GM21390 (cell line): Measurements from ENCODE around the gene UGGT1.
"Not testable (repeated sequence)": the region's sequence is repeated elsewhere in the genome, so short reads cannot be mapped to it uniquely, and the experiment has no call there.

Source experiments
- ATAC-seq: cut with Tn5 transposase; IDR thresholded peaks from one replicate; pipeline ENCODE4 v1.9.1; 2021; ENCODE audit not compliant: unreplicated experiment

The UGGT1 gene

DNA sequence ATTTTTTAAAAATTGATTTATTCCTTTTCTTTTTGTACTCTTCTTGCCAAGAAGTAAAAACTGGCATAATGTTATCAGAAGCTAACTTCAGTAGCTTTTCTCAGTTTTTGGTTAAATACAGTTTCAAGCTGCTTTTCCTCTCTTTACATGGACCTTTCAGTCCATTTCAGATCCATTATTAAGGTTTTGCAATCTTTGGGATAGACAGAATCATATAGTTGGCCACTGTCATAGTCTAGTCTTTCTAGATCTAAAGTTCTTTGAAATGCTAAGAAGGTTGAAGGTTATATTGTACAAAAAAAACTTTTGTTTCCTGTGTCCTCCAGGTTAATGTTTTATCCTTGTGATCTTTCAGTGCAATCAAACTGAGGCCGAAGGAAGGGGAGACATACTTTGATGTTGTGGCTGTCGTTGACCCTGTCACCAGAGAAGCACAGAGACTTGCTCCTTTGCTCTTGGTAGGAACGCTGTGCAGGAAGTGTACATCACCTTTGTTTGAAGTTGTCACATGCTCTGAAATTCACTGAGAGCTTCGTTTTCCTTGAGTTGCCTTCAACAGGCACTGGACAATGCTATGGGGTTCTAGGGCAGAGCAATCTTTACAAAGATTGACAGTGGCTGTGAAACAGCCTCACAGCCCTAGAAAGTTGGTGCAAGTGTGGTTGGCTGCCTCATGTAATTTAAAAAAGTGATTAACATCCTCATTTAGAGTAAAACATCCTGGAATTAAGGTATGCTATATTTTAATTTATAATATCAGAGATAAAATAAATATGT lies 79.1 kb downstream of the UGGT1 start:
- no peak for ATAC-seq

DNA sequence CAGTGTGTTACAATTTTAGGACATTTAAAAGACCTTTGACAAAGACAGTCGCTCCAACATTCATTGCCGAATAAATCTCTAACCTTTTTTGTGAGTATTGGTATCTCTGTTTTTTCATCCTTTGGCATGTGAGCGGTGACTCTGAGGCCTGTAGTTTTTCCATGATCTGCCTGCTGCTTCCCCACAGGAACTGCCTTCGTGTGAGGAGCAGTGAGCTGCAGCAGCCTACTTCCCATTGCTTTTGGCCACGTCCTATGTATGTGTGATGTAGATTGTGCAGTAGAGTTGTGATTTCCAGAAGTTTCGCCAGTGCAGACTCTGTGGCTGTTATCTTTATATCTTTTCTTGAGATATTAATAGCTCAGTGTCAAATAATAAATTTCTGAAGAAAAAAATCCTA lies 79.8 kb downstream of the UGGT1 start:
- ATAC-seq = no peak

- ATAC-seq = no peak
Observed at GRCh38 chr2:128172191-128172590, 81.2 kb downstream of the UGGT1 start.

- ATAC-seq = not testable (repeated sequence)
Observed at GRCh38 chr2:128174067-128174466, 83.1 kb downstream of the UGGT1 start.

- ATAC-seq = no peak
Observed at GRCh38 chr2:128177315-128177714, 86.3 kb downstream of the UGGT1 start.

DNA sequence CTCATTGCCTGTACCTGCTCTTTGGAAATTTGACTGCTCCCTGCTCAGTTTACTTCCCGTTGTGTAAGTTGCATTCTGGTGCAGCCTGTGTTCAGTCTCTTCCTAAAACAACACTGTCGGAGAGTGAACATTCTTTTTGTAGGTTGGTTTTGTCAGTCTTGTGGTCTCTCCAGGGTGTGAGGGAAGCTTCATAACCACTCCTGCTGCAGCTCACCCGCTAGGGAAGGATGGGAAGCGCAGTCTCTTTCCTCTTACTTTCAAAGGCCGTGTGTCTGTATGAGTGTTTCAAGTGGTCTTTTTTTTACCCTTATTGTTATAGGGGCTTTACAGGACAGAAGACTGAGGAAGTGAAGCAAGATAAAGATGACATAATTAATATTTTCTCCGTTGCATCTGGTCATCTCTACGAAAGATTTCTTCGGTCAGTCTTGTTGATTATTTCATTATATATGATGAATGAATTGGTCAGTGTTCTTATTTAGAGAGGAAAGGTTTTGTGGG lies 87.2 kb downstream of the UGGT1 start:
- ATAC-seq = no peak

DNA sequence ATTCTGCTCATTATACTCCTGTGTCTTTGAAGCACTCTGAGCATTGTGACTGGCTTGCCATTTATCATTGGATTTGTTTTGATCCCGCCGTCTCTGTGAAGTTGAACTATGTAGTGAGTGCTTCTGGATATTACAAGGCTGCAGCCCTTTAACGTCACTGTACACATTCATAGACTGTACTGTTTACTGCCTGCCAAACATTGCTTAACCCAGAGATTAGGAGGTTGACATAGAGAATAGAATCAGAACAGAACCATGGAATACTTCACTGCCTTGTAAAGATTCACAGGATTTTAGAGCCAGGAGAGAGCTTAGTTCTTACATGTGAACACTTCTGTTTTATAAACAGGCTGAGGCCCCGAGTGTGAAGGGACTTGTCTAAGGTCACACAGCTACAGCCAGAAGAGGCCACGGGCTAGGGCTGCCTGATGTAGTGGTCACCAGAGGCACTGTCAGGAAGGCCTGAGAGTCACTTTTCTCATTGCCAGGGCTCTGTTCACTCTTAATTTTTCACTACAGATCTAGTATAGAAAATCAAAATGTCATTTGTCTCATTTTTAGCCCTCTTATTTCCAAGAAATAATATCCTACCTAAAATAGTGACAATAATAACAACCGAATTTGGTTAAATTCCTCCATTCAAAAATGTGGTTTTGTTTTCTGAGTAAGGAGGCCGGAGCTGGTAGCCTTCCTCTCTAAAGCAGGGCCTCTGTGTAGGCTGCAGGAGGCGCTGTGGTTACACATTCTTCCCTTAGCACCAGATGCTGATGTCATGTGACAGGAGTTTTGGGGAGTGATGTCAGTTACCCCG lies 87.9 kb downstream of the UGGT1 start:
- ATAC-seq = no peak

- no peak for ATAC-seq
Observed at GRCh38 chr2:128179461-128179755, 88.4 kb downstream of the UGGT1 start.

- ATAC-seq = no peak
Observed at GRCh38 chr2:128180031-128180430, 89.0 kb downstream of the UGGT1 start.

- ATAC-seq = no peak
Observed at GRCh38 chr2:128185576-128185975, 94.6 kb downstream of the UGGT1 start.

DNA sequence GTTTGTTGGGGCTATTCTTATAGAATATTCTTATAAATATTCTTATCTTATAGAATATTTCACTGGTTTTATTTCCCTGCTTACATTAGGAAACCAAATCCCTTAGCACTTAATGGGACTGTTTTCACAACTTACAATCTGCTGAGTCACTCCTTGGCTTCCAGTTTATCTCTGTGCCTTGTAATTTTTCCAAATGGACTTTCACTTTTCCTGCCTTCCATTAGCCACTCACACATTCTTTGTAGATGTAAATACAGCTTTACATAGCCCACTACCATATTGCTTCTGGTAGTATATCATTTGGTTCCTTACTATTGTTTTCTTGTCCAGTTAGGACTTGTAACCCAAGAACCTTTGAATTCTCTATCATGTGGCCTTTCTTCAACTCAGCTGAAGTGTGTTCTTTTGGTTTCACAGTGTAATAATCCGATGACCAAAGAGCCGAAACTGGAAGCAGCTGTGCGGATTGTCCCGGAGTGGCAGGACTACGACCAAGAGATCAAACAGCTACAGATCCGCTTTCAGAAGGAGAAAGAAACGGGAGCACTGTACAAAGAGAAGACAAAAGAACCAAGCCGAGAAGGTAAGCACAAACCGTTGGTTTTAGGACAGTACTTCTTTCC lies 96.1 kb downstream of the UGGT1 start:
- ATAC-seq = no peak

DNA sequence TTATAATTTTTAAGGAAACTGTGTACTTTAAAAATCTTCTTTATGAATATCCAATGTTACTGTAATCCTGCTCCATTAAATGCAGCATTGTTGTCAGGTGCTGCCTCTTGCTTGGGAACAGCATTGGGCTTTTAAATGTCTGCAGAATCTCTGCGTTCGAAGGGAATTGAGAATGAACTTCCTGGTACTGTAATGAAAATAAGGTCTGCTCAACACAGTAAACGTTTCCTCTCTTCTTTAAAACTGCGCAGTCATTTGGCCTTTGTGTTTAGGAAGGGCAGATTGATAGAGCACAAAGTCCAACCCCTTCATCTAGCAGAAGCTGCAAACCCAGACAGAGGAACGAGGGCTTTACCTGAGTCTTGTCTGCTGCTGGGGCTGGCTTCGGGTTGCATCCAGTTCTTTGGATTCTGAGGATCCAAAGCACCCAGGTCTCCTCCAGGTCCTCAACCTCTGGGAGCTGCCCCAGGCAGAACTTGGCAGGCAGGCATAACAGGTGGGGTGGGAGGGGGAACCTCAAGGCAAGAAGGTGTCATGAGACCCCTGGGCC lies 104.5 kb downstream of the UGGT1 start:
- ATAC-seq = no peak

DNA sequence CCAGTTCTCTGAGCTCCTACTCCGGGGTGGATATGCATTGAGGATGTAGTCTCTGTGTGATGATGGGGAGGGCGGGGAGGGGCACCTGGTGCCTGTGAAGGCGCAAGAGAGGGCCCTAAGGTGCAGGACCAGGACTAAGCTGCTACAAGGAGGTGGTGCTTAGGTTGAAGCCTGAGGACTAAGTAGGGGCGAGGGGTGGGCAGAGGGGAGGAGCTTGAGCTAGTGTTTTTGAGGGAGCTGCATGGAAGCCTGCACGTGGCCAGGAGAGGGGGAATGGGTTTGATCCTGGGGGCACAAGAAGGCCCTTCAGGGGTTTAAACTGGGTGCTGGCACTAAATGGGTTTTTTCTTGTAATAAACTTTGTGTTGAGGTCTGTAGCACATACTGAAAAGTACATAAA lies 105.0 kb downstream of the UGGT1 start:
- no peak for ATAC-seq

DNA sequence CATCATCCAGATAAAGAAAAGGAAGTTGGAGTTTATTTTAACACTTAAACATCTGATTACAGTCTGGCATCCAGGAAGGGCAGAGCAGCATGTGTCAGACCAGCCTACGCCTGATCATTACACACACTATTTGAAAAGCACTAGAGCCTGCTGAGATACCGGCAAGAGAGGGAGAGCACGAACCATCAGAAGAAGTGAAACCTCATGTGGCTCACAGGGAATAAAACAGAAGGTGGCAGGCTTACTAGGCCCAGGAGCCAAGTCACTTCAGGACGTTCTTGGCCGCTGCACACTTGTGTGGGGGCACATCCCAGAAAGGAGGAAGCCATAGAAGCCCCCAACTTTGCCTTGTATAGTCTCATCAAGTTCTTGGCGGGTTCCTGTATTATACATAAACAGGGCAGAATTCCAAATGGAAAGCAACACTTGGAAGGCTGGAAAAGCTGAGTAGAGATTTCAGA lies 105.5 kb downstream of the UGGT1 start:
- ATAC-seq = no peak

GRCh38 chr2:128197059-128197458 lies 106.1 kb downstream of the UGGT1 start:
- no peak for ATAC-seq

DNA sequence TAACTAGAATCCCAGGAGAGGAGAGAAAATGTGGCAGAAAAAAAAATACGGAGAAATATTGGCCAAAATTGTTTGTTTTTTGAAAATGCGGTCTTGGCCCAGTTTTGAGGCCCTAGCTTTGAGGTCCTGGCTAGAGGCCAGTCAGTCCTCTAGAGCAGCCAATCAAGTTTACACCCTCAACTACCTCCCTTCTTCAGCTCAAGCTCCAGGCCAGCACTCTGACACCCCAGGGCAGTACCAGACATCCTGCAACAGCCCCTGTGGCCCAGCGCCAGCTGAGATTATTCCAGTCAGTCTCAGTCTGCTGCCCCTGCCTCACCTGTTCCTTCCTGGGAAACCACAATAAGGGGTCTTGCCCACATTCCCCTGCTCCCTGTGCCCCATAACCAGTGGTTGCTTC lies 107.7 kb downstream of the UGGT1 start:
- ATAC-seq = no peak

DNA sequence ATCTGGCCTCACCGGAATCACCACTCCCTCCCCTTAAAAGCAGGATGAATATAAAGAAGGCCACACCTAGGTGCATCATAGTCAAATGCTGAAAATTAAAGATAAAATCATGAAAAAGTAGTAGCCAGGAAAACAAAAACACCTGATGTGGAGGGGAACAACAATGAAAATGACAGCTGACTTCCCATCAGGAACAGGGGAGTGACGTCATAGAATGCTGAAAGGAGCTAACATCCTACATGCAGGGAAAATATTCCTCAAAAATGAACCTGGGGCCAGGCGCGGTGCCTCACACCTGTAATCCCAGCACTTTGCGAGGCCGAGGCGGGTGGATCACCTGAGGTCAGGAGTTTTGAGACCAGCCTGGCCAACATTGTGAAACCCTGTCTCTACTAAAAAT lies 108.1 kb downstream of the UGGT1 start:
- ATAC-seq = no peak

GRCh38 chr2:128202791-128203190 lies 111.8 kb downstream of the UGGT1 start:
- no peak for ATAC-seq

DNA sequence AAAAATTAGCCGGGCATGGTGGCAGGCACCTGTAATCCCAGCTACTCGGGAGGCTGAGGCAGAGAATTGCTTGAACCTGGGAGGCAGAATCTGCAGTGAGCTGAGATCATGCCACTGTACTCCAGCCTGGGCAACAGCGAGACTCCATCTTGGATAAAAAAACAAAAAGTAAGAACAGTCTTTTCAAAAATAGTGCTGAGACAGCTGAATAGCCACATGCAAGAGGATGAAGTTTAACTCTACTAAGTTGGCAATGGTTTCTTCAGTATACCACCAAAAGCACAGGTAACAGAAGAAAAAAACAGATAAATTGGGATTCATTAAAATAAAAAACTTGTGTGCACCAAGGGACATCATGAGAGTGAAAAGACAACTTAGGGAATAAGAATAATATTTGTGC lies 115.2 kb downstream of the UGGT1 start:
- ATAC-seq = no peak

- ATAC-seq = no peak
Observed at GRCh38 chr2:128208023-128208422, 117.0 kb downstream of the UGGT1 start.

GRCh38 chr2:128208631-128209324 lies 117.8 kb downstream of the UGGT1 start:
- ATAC-seq = not testable (repeated sequence)
